Measurements from ENCODE around the gene SLC11A1. TPM values are rescaled to one million over a fixed set of nuclear protein-coding genes. Genes with fewer than 3 reads are reported as not detected.

SLC11A1 gene
- polyA plus RNA-seq, 3 donors = 184 to 2,019 (median 352) TPM

- DNase-seq = no peak
- peak overlapping the region; percentile 90 to 91 for H3K27ac ChIP-seq (ENCODE audit: low read depth in 1 of 2, low read length in 2 of 2)
- H3K4me2 ChIP-seq (replicated peaks; ENCODE audit: extremely low read depth, low read length, poor library complexity, severe bottlenecking) = peak overlapping the region; percentile 96
- peaks cover 35 to 39% of the 10 kb centered on the region in 2 donors for H3K36me3 ChIP-seq (replicated peaks in 1 of 2; ENCODE audit: control insufficient read depth in 1 of 2, insufficient read depth in 2 of 2, low read length in 2 of 2)
- peaks cover 0 to 4% (median 0%) of the 10 kb centered on the region in 7 donors for H3K9me3 Mint-ChIP-seq
- no peak for TF ChIP-seq CTCF (IDR thresholded peaks at IDR 0.05)
- H3K27me3 ChIP-seq (ENCODE audit: control insufficient read depth in 2 of 2, insufficient read depth in 2 of 2, low read length in 2 of 2) = no peaks in the 10 kb centered on the region
- peaks cover 64% of the 10 kb centered on the region for H3K4me1 Mint-ChIP-seq
- H3K4me3 ChIP-seq (replicated peaks in 1 of 3; ENCODE audit: low read depth in 2 of 3, low read length in 3 of 3) = peak overlapping the region; percentile 54 to 92 (median 85)
- peak overlapping the region; percentile 97 to 98 (median 97) for H3K27ac Mint-ChIP-seq
- H3K27me3 Mint-ChIP-seq (ENCODE audit: low read depth in 3 of 3) = peaks cover 0 to 4% (median 0%) of the 10 kb centered on the region in 3 donors
- H3K4me3 Mint-ChIP-seq = peak overlapping the region; percentile 88 to 94
- no peak overlapping the region for H2AFZ ChIP-seq (ENCODE audit: insufficient read depth, low read depth, low read length, poor library complexity, severe bottlenecking)
- 0% methylated on average over 4 of the region's 12 CpGs for WGBS (ENCODE audit: insufficient coverage)
- intact Hi-C loops (cut with micrococcal nuclease) = loop anchor here (5.0 to 10.0 kb wide), 6 partner anchors 35 to 180 kb away; partner anchors contain the start of genes AAMP (in 2 of the 2), PNKD (in 2 of the 2), ARPC2 (in 1 of the 2) and CATIP (in 1 of the 2)
- H3K9ac ChIP-seq (ENCODE audit: insufficient read depth, low read length, poor library complexity, severe bottlenecking) = peak overlapping the region; percentile 82
- peaks cover 30 to 44% of the 10 kb centered on the region in 2 donors for H3K36me3 Mint-ChIP-seq
- no peaks in the 10 kb centered on the region for H3K9me3 ChIP-seq (replicated peaks in 1 of 2; ENCODE audit: control insufficient read depth in 1 of 2, insufficient read depth in 1 of 2, low read length in 2 of 2)
- H3K4me1 ChIP-seq (ENCODE audit: control insufficient read depth in 1 of 2, insufficient read depth in 2 of 2, low read length in 2 of 2) = peaks cover 73 to 84% of the 10 kb centered on the region in 2 donors
- H3K79me2 ChIP-seq (ENCODE audit: insufficient read depth, low read length) = peaks cover 68% of the 10 kb centered on the region
- peaks cover 49% of the 10 kb centered on the region for H4K20me1 ChIP-seq (ENCODE audit: insufficient read depth, low read length)
These were observed 15.4 kb downstream of the SLC11A1 start for GRCh38 chr2:218397463-218397819.

- no peak for TF ChIP-seq CTCF (IDR thresholded peaks at IDR 0.05)
- Mint-ChIP-seq H3K9me3 (peaks cover 0 to 4% (median 0%) of the 10 kb centered on the region in 7 donors), H3K27ac (peak overlapping the region; percentile 97 to 98 (median 97)), H3K4me1 (peaks cover 62% of the 10 kb centered on the region), H3K4me3 (peak overlapping the region; percentile 88 to 94), H3K27me3 (ENCODE audit: low read depth in 3 of 3) (peaks cover 0 to 3% (median 0%) of the 10 kb centered on the region in 3 donors), H3K36me3 (peaks cover 30 to 44% of the 10 kb centered on the region in 2 donors)
- H3K36me3 ChIP-seq (replicated peaks in 1 of 2; ENCODE audit: control insufficient read depth in 1 of 2, insufficient read depth in 2 of 2, low read length in 2 of 2) = peaks cover 35 to 39% of the 10 kb centered on the region in 2 donors
- H2AFZ ChIP-seq (ENCODE audit: insufficient read depth, low read depth, low read length, poor library complexity, severe bottlenecking) = no peak overlapping the region
- no peaks in the 10 kb centered on the region for H3K9me3 ChIP-seq (replicated peaks in 1 of 2; ENCODE audit: control insufficient read depth in 1 of 2, insufficient read depth in 1 of 2, low read length in 2 of 2)
- H3K4me3 ChIP-seq (replicated peaks in 1 of 3; ENCODE audit: low read depth in 2 of 3, low read length in 3 of 3) = peak overlapping the region; percentile 54 to 92 (median 85)
- H3K4me1 ChIP-seq (ENCODE audit: control insufficient read depth in 1 of 2, insufficient read depth in 2 of 2, low read length in 2 of 2) = peaks cover 73 to 84% of the 10 kb centered on the region in 2 donors
- WGBS (ENCODE audit: insufficient coverage) = 0% methylated on average over 31 of the region's 35 CpGs
- peaks cover 69% of the 10 kb centered on the region for H3K79me2 ChIP-seq (ENCODE audit: insufficient read depth, low read length)
- DNase-seq = peak in 2 of 3 donors; percentile 60 to 62
- H3K27ac ChIP-seq (ENCODE audit: low read depth in 1 of 2, low read length in 2 of 2) = peak overlapping the region; percentile 90 to 91
- H3K9ac ChIP-seq (ENCODE audit: insufficient read depth, low read length, poor library complexity, severe bottlenecking) = peak overlapping the region; percentile 82
- peak overlapping the region; percentile 96 for H3K4me2 ChIP-seq (replicated peaks; ENCODE audit: extremely low read depth, low read length, poor library complexity, severe bottlenecking)
- intact Hi-C loops (cut with micrococcal nuclease) = loop anchor here (2.0 to 10.0 kb wide), 7 partner anchors 36 to 181 kb away; partner anchors contain the start of genes AAMP (in 2 of the 2), PNKD (in 2 of the 2), ARPC2 (in 1 of the 2) and CATIP (in 1 of the 2)
- H3K27me3 ChIP-seq (ENCODE audit: control insufficient read depth in 2 of 2, insufficient read depth in 2 of 2, low read length in 2 of 2) = no peaks in the 10 kb centered on the region
- peaks cover 49% of the 10 kb centered on the region for H4K20me1 ChIP-seq (ENCODE audit: insufficient read depth, low read length)
These were observed 15.9 kb downstream of the SLC11A1 start for GRCh38 chr2:218397820-218398436.

Data from CD14-positive monocyte (primary cell).